GM10847 (cell line): Measurements from ENCODE around the gene SNRPD1.

Experiments used
- POLR2A ChIP-seq: IDR thresholded peaks from 2 replicates; pipeline ENCODE4 v1.6.1; 2011; ENCODE audit not compliant: insufficient read length; ENCODE audit errors: extremely low read depth

The SNRPD1 gene

DNA sequence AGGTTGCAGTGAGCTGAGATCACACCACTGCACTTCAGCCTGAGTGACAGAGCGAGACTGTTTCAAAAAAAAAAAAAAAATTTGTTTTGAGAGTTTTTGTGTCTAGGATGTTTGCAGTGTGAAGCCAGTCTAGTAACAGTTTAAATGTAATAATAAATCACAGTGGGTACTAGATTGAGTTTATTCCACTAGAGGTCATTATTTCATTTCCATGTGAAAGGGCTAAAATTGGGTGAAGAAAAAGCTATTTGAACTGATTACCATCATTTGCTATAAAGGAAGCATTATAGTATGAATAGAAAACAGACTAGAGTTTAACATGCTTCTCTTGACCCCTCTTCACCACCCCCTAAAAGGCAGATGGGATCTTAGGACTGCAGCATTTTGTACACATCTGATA, 20.3 kb downstream of the SNRPD1 start:
- no peak for TF ChIP-seq POLR2A

DNA sequence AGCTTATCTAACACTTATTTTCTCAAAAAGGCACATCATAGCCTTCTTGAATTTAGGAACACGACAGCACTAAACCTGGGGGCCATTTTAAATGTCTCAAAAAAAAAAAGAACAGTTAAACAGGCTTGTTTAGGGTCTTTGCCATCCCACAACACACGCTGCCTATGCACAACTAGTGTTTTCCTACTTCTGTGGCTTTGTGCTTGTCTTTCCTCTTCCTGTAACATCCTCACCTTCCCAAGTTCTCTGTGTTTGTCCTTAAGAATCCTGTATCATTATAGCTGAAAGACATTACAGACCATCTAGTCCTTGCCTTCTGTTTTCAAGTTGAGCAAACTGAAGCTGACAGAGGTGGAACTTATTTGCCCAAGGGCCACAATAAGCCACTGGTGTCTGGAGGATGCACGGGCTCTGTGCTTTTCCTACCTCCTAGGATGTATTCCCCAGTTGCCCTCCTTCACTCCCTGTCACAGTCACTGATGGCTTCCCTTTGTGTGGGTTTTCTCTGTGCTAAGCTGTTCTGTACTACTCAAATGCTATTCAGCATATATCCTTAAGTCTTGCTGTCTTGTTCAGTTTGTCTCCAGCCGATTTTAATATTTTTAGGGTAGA, 22.6 kb downstream of the SNRPD1 start:
- TF ChIP-seq POLR2A = no peak

DNA sequence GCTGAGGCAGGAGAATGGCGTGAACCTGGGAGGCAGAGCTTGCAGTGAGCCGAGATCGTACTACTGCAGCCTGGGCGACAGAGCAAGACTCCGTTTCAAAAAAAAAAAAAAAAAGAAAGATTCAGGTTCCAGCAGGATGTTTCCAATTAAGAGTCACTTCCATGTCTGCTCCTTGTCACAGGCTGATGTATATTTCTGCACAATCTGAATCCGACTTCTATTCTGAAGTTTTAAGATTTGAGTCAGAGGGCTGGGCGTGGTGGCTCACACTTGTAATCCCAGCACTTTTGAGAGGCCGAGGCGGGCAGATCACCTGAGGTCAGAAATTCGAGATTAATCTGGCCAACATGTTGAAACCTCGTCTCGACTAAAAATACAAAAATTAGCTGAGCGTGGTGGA, 24.7 kb downstream of the SNRPD1 start:
- TF ChIP-seq POLR2A = no peak

DNA sequence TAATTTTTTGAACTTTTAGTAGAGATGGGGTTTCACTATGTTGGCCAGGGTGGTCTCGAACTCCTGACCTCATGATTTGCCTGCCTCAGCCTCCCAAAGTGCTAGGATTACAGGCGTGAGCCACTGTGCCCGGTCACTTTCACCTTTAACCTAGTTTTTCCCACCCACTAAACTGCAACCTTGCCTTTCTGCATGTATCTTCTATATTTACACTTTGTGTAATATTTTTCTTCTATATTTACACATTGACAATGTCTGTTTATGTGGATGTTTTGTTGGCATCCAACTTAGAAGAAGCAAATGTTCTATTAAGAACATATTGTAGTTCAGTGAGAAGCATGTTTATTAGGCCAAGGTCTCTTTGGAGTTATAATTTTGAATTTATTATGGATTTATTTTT, 26.7 kb downstream of the SNRPD1 start:
- TF ChIP-seq POLR2A = no peak

DNA sequence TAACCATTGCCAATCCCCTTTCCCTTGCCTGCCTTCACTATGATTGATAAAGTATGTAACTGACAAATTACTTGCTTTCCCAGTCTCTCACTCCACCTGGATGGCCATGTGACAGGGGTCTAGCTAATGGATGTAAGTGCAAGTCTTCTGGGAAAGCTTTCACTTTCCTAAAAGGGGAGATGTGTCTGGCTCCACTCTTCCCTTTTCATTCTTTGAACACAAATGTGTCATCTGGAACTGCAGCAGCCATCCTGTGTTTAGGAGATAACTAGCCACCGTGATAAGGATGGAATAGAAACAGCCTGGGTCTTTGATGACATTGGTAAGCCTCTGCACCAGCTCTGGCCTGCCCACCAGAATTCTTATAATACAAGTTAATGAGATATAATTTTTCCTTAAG, 38.2 kb downstream of the SNRPD1 start:
- TF ChIP-seq POLR2A = no peak

DNA sequence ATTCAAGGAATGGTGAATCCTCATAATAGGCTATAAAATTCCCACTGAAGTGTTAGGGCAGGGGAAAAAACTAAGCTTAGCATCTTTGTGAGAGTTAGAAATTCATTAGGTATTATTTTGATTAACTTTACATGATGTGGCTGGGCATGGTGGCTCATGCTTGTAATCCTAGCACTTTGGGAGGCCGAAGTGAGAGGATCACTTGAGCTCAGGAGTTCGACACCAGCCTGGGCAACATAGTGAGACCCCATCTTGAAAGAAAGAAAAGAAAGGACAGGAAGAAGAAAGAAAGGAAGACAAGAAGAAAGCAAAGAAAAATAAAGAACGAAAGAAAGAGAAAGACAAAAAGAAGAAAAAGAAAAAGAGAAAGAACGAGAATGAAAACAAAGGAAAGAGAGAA, 40.0 kb downstream of the SNRPD1 start:
- TF ChIP-seq POLR2A = no peak

DNA sequence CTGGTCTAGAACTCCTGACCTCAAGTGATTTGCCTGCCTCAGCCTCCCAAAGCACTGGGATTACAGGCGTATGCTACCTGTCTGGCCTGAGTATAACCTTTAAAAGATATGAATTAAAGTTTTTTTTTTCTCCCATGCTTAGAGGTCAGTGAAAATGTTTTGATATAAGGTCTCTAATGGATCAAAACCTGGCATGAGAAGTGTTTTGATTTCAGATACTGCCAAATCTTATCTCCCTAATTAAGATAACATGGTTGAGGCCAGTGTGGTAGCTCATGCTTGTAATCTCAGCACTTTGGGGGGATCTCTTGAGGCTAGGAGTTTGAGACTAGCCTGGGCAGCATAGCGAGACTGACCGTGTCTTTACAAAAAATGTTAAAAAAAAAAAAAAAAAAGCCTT, 41.2 kb downstream of the SNRPD1 start:
- no peak for TF ChIP-seq POLR2A

DNA sequence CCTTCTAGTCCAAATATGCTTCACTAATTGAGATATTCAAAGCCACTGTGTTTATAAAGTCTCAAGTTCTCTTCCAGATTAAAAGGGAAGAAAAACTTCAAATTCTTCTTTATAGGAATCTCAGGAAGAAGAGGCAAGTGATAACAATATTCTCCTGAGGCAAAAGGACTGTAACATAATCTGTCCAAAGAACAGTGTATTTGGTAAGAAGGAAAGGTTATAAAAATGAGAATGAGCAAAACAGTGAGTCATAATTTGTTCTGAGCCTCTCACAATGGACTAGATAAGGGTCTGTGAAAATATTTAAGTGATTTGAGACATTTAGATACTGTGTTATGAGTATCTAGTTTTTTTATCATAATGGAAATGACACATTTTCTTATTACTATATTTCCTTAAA, 44.3 kb downstream of the SNRPD1 start:
- TF ChIP-seq POLR2A = no peak

DNA sequence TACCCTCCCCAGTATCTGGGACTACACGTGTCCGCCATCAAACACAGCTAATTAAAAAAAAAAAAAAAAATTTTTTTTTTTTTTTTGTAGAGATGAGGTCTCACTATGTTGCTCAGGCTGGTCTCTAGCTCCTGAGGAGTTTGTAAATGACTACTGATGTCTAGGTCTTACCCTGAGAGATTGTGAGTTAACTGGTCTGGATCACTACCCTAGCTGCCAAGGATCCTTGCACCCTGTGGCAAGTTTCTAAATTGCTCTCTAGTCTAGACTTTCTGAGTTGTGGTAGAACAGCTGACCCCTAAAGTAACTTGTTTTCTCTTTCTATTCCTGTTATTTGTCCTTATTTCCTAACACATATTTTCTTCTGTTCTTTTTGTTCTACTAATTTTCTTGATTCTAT, 48.0 kb downstream of the SNRPD1 start:
- TF ChIP-seq POLR2A = no peak

DNA sequence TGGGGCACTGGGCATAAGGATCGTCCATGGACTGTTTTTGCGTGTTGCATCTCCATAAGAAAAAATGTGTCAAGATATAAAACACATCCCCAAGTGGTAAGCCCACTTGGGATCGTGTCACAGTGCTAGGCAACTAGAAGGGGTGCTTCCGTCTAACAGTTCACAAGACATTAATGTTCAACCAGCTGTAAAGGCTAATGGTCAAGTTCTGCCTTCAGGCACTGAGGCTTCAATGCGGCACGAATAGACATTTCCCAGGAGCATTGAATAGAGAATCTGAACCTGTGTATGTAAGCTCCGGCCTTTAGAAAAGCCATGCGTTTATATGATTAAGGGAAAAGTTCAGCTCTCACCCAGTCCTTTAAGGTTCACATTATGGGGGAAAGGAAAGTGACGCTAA, 50.5 kb downstream of the SNRPD1 start:
- TF ChIP-seq POLR2A = no peak

DNA sequence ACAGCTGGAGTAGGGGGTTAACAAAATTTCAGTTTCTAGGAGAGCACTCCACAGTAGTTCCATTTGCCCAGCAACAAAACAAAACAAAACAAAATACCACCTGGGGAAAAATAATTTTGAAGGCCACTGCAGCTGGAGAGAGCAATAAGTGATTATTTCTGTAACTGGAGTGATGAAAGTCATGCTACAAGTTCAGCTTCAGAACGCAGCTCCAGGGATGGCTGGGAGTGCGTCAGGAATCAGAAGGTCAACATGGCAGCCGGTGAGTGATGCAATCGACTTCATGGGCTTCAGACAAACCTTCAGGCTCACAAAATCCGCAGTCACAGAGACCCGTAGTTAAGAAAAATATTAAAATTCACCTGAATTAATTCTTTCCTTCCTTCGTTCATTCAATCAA, 51.5 kb downstream of the SNRPD1 start:
- TF ChIP-seq POLR2A = no peak

DNA sequence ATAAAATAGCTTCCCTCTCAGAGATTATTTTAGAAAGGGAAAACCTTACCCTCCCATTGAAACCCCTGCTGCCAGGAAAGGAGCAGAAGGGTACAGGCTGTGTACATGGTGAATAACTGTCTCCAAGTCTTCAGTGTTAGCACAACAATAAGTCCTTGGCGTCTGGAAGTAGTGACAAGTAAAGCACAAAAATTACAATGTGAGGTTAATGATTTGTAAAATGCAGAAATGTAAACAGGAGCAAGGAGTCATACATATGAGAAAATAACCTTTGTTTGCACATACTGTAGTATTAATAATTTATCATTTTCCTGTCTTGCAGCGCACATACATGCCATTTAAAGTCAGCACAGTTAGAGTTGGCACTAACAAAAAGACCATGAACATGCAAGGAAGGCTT, 52.0 kb downstream of the SNRPD1 start:
- TF ChIP-seq POLR2A = no peak

DNA sequence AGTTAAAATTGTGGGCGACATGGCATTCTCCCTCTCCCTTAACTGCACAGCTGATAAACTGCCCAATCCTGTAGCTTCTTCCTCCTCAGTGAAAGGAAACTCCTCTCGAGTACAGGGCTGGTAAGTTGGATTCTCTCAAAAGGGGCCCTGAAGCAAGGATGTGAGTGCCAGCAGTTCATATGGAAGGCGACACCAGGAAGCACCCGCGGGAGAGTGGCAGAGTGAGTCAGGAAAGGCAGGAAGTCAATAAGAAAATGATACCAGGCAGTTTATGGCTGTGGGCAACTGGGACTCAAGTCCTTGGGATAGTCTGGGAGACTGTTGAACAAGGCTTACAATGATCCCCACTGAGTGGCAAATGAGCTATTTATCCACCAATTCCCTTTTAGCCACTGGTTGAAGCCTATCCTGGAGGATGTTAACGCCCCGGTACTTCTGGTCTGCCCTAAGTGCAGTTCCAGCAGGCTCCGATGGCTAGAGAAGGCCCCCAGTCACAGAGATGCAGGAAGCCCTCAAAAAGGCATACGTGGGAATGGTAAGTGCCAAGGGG, 57.7 kb downstream of the SNRPD1 start:
- TF ChIP-seq POLR2A = no peak

DNA sequence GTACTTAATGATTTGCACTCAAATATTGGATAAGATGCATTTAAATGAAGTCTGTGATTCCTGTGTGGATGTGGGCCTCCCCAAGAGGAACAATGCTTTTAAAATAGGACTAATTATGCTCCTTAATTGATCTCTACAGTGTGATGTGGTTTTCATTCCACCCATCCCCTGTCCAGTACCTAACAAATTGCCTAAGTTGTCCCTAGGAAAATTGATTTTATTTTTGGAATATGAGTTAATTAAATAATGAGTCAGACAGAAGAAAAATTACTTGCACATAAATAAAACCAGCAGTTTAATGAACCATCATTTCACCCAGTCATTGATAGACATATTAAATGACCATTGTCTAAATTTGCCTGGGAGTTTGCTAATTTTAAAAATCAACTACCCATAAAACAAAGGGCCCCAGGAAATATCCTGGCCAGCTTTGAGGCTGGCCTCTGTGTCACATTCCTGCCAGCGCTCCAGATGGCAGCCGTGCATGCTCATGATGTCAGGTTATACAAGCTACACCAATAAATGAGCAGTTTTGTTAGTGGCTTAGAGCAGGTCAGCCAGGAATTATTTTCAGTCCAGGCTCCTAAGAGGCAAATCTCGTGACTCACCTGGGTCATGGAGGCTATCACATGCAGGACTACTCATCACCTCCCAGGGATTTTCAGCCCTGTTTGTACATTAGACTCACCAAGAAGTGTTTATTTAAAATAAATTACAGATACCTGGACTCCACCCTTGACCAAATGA, 60.6 kb downstream of the SNRPD1 start:
- no peak for TF ChIP-seq POLR2A

DNA sequence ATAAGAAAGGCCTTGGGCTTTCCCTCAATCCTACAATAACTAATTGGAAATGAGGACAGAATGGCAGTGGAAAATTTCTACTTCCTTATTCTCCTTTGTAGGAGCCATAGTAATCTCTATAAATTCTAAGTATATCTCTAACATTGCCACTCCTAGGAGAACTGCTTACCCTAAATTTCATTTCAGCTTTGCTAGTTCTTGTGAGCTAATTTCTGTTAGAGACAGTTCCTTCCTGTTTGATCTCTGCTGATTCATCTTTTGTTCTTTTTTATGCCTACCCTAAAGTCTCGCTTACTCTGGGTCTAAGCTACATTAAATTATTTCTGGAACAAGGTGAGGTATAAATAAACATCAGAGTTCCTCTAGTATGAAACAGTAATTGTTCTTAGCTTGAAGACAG, 66.7 kb downstream of the SNRPD1 start:
- TF ChIP-seq POLR2A = no peak

DNA sequence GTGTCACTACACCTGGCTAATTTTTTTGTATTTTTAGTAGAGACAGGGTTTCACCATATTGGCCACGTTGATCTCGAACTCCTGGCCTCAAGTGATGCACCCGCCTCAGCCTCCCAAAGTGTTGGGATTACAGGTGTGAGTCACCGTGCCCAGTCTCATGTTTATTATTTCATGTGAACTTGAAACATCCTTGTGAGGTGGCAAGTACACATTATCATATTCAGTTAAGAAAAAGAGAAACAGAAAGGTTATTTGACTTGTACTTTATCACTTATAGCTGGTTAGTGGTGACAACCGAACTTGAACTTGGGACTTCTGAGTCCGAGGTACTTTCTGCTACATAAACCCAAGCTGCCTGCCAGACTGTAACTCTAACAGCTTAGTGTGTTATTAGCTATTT, 68.0 kb downstream of the SNRPD1 start:
- TF ChIP-seq POLR2A = no peak
